Uterus (tissue), 2 donors: Measurements from ENCODE around the gene NACA.

Experiments used
- CTCF ChIP-seq, 4 experiments: fragments of 200-600 bp in 2 of 4; fragments of 450-650 bp in 2 of 4; sonication (generic) in 2 of 4; IDR thresholded peaks; one replicate each; pipeline ENCODE4 v1.5.1; 2016 to 2019; ENCODE audit warnings: antibody characterized with exemption in 4 of 4, mild to moderate bottlenecking in 2 of 4, moderate library complexity in 1 of 4
- POLR2A ChIP-seq, 2 donors: fragments of 450-650 bp; IDR thresholded peaks; one replicate each; pipeline ENCODE4 v1.6.1; 2016; ENCODE audit warnings: antibody characterized with exemption in 2 of 2, mild to moderate bottlenecking in 1 of 2, moderate library complexity in 1 of 2

- TF ChIP-seq POLR2A (IDR thresholded peaks at IDR 0.05) (no peak), CTCF (IDR thresholded peaks at IDR 0.05) (no peak)
Measured at GRCh38 chr12:56699020-56699661, 26.0 kb downstream of the NACA start.
